NB4 (cell line): ENCODE results near the gene AIFM2.

Experiments
- DNase-seq: peaks from one replicate; pipeline ENCODE4 v3.0.0; 2010; ENCODE audit warnings: low read depth
- H3K4me3 ChIP-seq: one replicate; pipeline ENCODE4 v1.5.1; 2011; ENCODE audit warnings: mild to moderate bottlenecking, low read depth, low read length, moderate library complexity
- MYC ChIP-seq: IDR thresholded peaks from 2 replicates; pipeline ENCODE4 v1.6.1; 2011; ENCODE audit warnings: low read depth, low read length
- POLR2A ChIP-seq: IDR thresholded peaks from 2 replicates; pipeline ENCODE4 v1.6.1; 2011; ENCODE audit warnings: mild to moderate bottlenecking; ENCODE audit not compliant: insufficient read length; ENCODE audit errors: extremely low read depth
- TF ChIP-seq, protein P1 (sequence below): IDR thresholded peaks from 2 replicates; pipeline ENCODE4 v1.6.1; 2011; ENCODE audit warnings: low read depth, low read length
- TF ChIP-seq, protein P2 (sequence below): IDR thresholded peaks from one replicate; pipeline ENCODE4 v1.5.1; 2012; ENCODE audit warnings: low read depth, low read length

The AIFM2 gene

DNA sequence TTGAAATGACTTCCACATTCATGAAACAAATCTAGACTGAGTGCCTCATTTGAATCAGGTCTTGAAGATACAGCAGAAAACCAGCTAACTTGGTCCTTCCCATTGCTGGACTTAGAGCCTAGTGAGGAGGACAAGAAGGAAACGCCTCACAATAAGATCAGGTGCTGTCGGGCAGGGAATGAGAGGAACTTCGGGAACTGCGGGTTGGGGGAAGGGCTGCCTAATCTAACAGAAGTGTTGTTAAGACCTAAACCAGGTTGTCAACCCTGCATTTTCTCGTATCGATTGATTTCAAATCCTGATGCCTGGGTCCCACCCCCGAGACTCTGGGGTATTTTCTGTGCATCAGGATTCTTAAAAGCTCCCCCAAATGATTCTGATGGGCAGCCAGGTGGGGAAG, 53.7 kb downstream of the AIFM2 start:
- DNase-seq = no peak
- TF ChIP-seq, protein P1, sequence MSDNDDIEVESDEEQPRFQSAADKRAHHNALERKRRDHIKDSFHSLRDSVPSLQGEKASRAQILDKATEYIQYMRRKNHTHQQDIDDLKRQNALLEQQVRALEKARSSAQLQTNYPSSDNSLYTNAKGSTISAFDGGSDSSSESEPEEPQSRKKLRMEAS = no peak
- TF ChIP-seq, protein P2, sequence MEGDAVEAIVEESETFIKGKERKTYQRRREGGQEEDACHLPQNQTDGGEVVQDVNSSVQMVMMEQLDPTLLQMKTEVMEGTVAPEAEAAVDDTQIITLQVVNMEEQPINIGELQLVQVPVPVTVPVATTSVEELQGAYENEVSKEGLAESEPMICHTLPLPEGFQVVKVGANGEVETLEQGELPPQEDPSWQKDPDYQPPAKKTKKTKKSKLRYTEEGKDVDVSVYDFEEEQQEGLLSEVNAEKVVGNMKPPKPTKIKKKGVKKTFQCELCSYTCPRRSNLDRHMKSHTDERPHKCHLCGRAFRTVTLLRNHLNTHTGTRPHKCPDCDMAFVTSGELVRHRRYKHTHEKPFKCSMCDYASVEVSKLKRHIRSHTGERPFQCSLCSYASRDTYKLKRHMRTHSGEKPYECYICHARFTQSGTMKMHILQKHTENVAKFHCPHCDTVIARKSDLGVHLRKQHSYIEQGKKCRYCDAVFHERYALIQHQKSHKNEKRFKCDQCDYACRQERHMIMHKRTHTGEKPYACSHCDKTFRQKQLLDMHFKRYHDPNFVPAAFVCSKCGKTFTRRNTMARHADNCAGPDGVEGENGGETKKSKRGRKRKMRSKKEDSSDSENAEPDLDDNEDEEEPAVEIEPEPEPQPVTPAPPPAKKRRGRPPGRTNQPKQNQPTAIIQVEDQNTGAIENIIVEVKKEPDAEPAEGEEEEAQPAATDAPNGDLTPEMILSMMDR = no peak
- TF ChIP-seq MYC (no peak), POLR2A (no peak)
- no peak overlapping the region for H3K4me3 ChIP-seq

DNA sequence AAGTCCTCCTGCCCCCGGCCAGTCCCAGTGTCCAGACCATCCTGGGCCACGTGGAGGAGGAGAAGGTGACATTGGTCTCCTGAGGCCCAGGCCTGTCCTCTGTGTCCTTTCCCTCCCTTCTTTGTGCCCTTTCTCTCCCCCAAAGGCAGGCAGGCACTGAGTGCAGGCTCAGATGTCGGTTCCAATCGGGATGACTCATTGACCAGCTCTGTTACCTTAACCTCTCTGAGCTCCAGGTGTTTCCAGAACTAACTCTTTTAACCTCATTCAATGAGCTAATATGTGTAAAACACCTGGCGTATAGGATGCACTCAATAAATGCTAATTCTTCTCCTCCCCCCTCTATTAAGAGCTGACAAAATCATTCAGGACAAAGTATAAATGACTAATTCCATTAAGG, 54.3 kb downstream of the AIFM2 start:
- H3K4me3 ChIP-seq = no peak overlapping the region
- no peak for DNase-seq
- TF ChIP-seq, protein P1 = no peak
- TF ChIP-seq POLR2A (no peak), MYC (no peak)
- TF ChIP-seq, protein P2 = no peak

DNA sequence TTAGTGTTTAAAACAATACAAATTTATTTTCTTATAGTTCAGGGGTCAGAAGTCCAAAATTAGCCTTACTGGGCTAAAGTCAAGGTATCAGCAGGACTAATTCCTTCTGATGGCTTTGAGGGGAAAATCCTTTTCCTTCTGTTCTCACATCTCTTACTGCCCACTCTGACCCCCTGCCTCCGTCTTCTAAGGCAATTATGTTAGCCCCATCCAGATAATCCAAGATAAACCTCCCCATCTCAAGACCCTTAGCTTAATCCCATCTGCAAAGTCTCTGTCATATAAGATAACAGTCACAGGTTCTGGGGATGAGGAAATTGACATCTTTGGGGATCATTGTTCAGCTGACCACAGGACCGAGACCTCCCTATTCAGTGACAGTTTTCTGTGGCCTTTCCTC, 57.7 kb downstream of the AIFM2 start:
- no peak for TF ChIP-seq MYC
- no peak for TF ChIP-seq POLR2A
- TF ChIP-seq, protein P2 = no peak
- TF ChIP-seq, protein P1 = no peak
- no peak overlapping the region for H3K4me3 ChIP-seq
- DNase-seq = no peak

DNA sequence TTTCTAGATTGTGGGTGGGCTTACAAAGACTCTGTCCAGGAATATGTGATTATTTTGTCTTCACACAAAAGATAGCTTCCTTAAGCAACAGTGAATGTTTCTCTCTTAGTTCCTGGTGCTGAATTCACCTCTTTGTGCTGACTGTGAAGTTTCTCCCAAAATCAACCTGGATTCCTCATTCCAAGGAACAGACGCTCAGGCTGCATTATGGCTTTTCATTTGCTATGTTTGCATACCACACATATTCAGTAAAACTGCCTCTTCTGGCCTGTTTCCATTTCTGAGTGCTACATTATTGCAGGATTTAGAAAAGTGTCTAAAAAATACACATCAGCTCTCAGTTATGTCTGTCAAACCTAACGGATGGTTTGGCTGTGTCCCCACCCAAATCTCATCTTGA, 58.5 kb downstream of the AIFM2 start:
- TF ChIP-seq, protein P2 = no peak
- no peak for TF ChIP-seq MYC
- TF ChIP-seq POLR2A = no peak
- TF ChIP-seq, protein P1 = no peak
- no peak overlapping the region for H3K4me3 ChIP-seq
- no peak for DNase-seq

DNA sequence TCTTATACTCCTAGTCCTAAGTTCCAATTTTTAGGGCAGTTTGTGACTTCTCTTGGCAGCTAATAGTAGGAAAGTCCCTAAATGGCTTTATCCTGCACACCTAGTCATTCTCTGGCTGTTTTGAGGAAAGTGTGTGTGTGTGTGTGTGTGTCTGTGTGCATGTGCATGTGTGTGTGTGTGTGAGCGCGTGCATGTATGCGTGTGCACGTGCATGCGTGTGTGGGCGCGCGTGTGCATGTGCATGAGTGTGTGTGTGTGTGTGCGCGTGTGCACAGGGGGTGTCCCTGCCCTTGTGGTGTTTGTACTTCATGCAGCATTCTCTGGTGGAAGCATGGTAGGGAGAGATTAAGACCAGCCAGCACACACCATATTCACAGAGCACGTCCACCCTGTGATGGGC, 61.8 kb downstream of the AIFM2 start:
- TF ChIP-seq, protein P1 = no peak
- TF ChIP-seq MYC = no peak
- TF ChIP-seq, protein P2 = no peak
- TF ChIP-seq POLR2A = no peak
- H3K4me3 ChIP-seq = no peak overlapping the region
- DNase-seq = no peak

DNA sequence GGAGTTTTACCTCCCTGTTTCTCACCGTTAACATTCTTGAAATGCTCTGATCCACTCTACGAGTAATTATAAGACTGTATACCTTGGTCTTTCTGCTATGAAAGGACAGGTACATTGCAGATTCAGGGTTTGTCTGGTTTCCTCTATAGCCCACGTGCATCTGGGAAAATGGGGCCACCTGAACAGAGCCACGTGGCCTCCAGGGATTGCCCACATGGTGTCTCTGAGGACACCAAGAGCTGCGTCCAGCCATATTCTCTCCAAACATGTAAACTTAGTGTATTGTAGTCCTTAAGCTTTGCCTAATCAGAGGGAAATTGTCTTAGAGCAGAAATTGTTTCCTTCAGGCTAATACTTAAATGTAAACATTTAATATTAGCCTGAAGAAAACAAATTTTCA, 63.3 kb downstream of the AIFM2 start:
- H3K4me3 ChIP-seq = no peak overlapping the region
- TF ChIP-seq POLR2A (no peak), MYC (no peak)
- TF ChIP-seq, protein P1 = peak; percentile 38
- TF ChIP-seq, protein P2 = no peak
- no peak for DNase-seq
